Kidney epithelial cell (primary cell): ENCODE results near the gene MEGF11. TPM values are rescaled to one million over a fixed set of nuclear protein-coding genes. Genes with fewer than 3 reads are reported as not detected.

ENCODE experiments used
- DNase-seq: peaks from one replicate; pipeline ENCODE4 v3.0.0-alpha.2; 2010; ENCODE audit warnings: low read depth
- H3K27me3 ChIP-seq: 2 replicates; pipeline ENCODE4 v1.6.0; 2011; ENCODE audit warnings: low read length; ENCODE audit not compliant: control insufficient read depth, insufficient read depth
- H3K36me3 ChIP-seq: 2 replicates; pipeline ENCODE4 v1.5.1; 2011; ENCODE audit warnings: low read length; ENCODE audit not compliant: control insufficient read depth, insufficient read depth
- H3K4me3 ChIP-seq: 2 replicates; pipeline ENCODE4 v1.5.1; 2011; ENCODE audit warnings: low read depth, mild to moderate bottlenecking, control low read depth, low read length
- CTCF ChIP-seq: IDR thresholded peaks from 2 replicates; pipeline ENCODE4 v1.5.1; 2011; ENCODE audit warnings: mild to moderate bottlenecking, moderate library complexity, low read length, control low read depth, inconsistent platforms; ENCODE audit not compliant: insufficient read depth, poor library complexity, severe bottlenecking
- total RNA-seq: library from RNA; depleted of rRNA; stranded (reverse); fragments of >200 nt; gene quantifications from 2 replicates; pipeline ENCODE4 v1.2.3, GENCODE V29; 2015

MEGF11 gene
- total RNA-seq, 1 donor from 2014 or later: 0.63 TPM

GRCh38 chr15:66184936-66185790, 68.4 kb downstream of the MEGF11 start:
- no peak for DNase-seq
- TF ChIP-seq CTCF: no peak

GRCh38 chr15:66184492-66184891, 69.1 kb downstream of the MEGF11 start:
- no peak overlapping the region for H3K4me3 ChIP-seq
- DNase-seq: no peak
- H3K27me3 ChIP-seq: peaks cover 26% of the 10 kb centered on the region
- no peaks in the 10 kb centered on the region for H3K36me3 ChIP-seq
- no peak for TF ChIP-seq CTCF

More at GRCh38 chr15:66184936-66185790, 68.4 kb downstream of the MEGF11 start:
- Histone ChIP-seq H3K27me3 (peaks cover 25% of the 10 kb centered on the region), H3K36me3 (no peaks in the 10 kb centered on the region), H3K4me3 (no peak overlapping the region)

GRCh38 chr15:66180531-66181097, 72.9 kb downstream of the MEGF11 start:
- no peak for TF ChIP-seq CTCF

GRCh38 chr15:66178531-66178910, 75.0 kb downstream of the MEGF11 start:
- TF ChIP-seq CTCF: no peak
- Histone ChIP-seq H3K36me3 (no peaks in the 10 kb centered on the region), H3K27me3 (peaks cover 23% of the 10 kb centered on the region), H3K4me3 (no peak overlapping the region)
- no peak for DNase-seq

More at GRCh38 chr15:66180531-66181097, 72.9 kb downstream of the MEGF11 start:
- Histone ChIP-seq H3K36me3 (no peaks in the 10 kb centered on the region), H3K4me3 (no peak overlapping the region), H3K27me3 (peaks cover 29% of the 10 kb centered on the region)
- no peak for DNase-seq

- H3K36me3 ChIP-seq: no peaks in the 10 kb centered on the region
- H3K27me3 ChIP-seq: peaks cover 21% of the 10 kb centered on the region
- H3K4me3 ChIP-seq: no peak overlapping the region
- DNase-seq: no peak
- TF ChIP-seq CTCF: no peak
Measured at GRCh38 chr15:66172324-66172980, 81.1 kb downstream of the MEGF11 start.
